Gastroesophageal sphincter (tissue), 4 donors: ENCODE measurements around the gene ADAM19. TPM values are rescaled to one million over a fixed set of nuclear protein-coding genes. Genes with fewer than 3 reads are reported as not detected.
A peak's percentile ranks its signal among the peaks of the same experiment; 100 is the strongest.

Experiments
- ATAC-seq: fragments of 150-250 bp; one replicate; pipeline ENCODE4 v1.9.1; 2016; ENCODE audit warnings: mild to moderate bottlenecking, moderate library complexity
- H3K27ac ChIP-seq, 4 donors: fragments of 200-600 bp; sonication (generic) in 3 of 4; 1 replicate in 3 of 4; 2 replicates in 1 of 4; pipeline ENCODE4 v1.5.1; 2016 to 2019
- H3K27me3 ChIP-seq: fragments of 200-600 bp; sonication (generic); one replicate; pipeline ENCODE4 v1.5.1; 2019
- H3K36me3 ChIP-seq, 2 donors: fragments of 200-600 bp; sonication (generic); one replicate each; pipeline ENCODE4 v1.5.1; 2019; ENCODE audit warnings: control low read depth in 1 of 2
- H3K4me1 ChIP-seq, 3 donors: fragments of 200-600 bp; sonication (generic); 1 replicate in 2 of 3; 2 replicates in 1 of 3; pipeline ENCODE4 v1.5.1; 2016 to 2019; ENCODE audit warnings: control low read depth in 2 of 3
- H3K4me3 ChIP-seq, 2 donors: fragments of 200-600 bp; sonication (generic); one replicate each; pipeline ENCODE4 v1.5.1; 2019; ENCODE audit warnings: mild to moderate bottlenecking in 1 of 2, moderate library complexity in 1 of 2
- H3K9me3 ChIP-seq, 3 donors: fragments of 200-600 bp; sonication (generic); one replicate each; pipeline ENCODE4 v1.5.1; 2017 to 2019; ENCODE audit warnings: control low read depth in 2 of 3
- CTCF ChIP-seq, 4 experiments: fragments of 200-600 bp in 2 of 4; fragments of 450-650 bp in 2 of 4; sonication (generic) in 1 of 4; IDR thresholded peaks; one replicate each; pipeline ENCODE4 v1.5.1; 2017 to 2019; ENCODE audit warnings: antibody characterized with exemption in 4 of 4, mild to moderate bottlenecking in 2 of 4, moderate library complexity in 2 of 4
- EP300 ChIP-seq: sonication (generic); formaldehyde crosslinking; IDR thresholded peaks from one replicate; pipeline ENCODE4 v1.6.1; 2017; ENCODE audit warnings: antibody characterized with exemption, mild to moderate bottlenecking
- POLR2A ChIP-seq, 2 donors: fragments of 450-650 bp; IDR thresholded peaks; one replicate each; pipeline ENCODE4 v1.6.1; 2017; ENCODE audit warnings: antibody characterized with exemption in 2 of 2, mild to moderate bottlenecking in 2 of 2, moderate library complexity in 1 of 2
- POLR2AphosphoS5 ChIP-seq: sonication (generic); formaldehyde crosslinking; IDR thresholded peaks from one replicate; pipeline ENCODE4 v1.6.1; 2017; ENCODE audit warnings: antibody characterized with exemption
- WGBS, 2 donors: methylation state at CpG; one replicate each; pipeline ENCODE4 v1.1.5; 2018; ENCODE audit warnings: low coverage in 1 of 2; 5-methylcytosine and 5-hydroxymethylcytosine counted together
- total RNA-seq, 4 donors: library from RNA; depleted of rRNA; stranded (reverse); fragments of >200 nt; gene quantifications; one replicate each; pipeline ENCODE4 v1.1.0, GENCODE V29; 2016

The ADAM19 gene
- total RNA-seq, 4 donors from 2014 or later = 19.3 to 38.5 (median 31.2) TPM

- no peak for ATAC-seq
- Histone ChIP-seq H3K27me3 (no peaks in the 10 kb centered on the region), H3K36me3 (no peaks in the 10 kb centered on the region), H3K4me3 (no peak overlapping the region), H3K27ac (no peak overlapping the region), H3K9me3 (no peaks in the 10 kb centered on the region), H3K4me1 (no peaks in the 10 kb centered on the region)
- WGBS, 2 donors = 80 to 100% methylated on average over 1 to 5 of the region's 5 CpGs
- TF ChIP-seq CTCF (IDR thresholded peaks at IDR 0.05) = no peak
- no peak for TF ChIP-seq POLR2AphosphoS5
- TF ChIP-seq EP300 = no peak
- no peak for TF ChIP-seq POLR2A (IDR thresholded peaks at IDR 0.05)
These were observed 6.3 kb upstream of the ADAM19 start for GRCh38 chr5:157581901-157582300.

- Histone ChIP-seq H3K4me3 (no peak overlapping the region), H3K27ac (no peak overlapping the region), H3K4me1 (peaks cover 0 to 28% (median 4%) of the 10 kb centered on the region in 3 donors), H3K27me3 (no peaks in the 10 kb centered on the region), H3K36me3 (no peaks in the 10 kb centered on the region), H3K9me3 (no peaks in the 10 kb centered on the region)
- WGBS, 2 donors = 73 to 77% methylated on average over 6 of the region's 6 CpGs
- TF ChIP-seq CTCF (IDR thresholded peaks at IDR 0.05) = no peak
- TF ChIP-seq POLR2A (IDR thresholded peaks at IDR 0.05) = no peak
- TF ChIP-seq EP300 = no peak
- TF ChIP-seq POLR2AphosphoS5 = no peak
- no peak for ATAC-seq
These were observed 2.7 kb upstream of the ADAM19 start for GRCh38 chr5:157578079-157578780.

- no peaks in the 10 kb centered on the region for H3K9me3 ChIP-seq
- peak overlapping the region in 3 of 4 donors; percentile 54 to 98 (median 96) for H3K27ac ChIP-seq
- peaks cover 0 to 44% (median 4%) of the 10 kb centered on the region in 3 donors for H3K4me1 ChIP-seq
- ATAC-seq = no peak
- WGBS, 2 donors = 69 to 89% methylated on average over 3 of the region's 4 CpGs
- no peaks in the 10 kb centered on the region for H3K36me3 ChIP-seq
- no peak overlapping the region for H3K4me3 ChIP-seq
- TF ChIP-seq POLR2A (IDR thresholded peaks at IDR 0.05) (no peak), EP300 (no peak), POLR2AphosphoS5 (no peak), CTCF (IDR thresholded peaks at IDR 0.05) (no peak)
- no peaks in the 10 kb centered on the region for H3K27me3 ChIP-seq
These were observed 1.1 kb upstream of the ADAM19 start for GRCh38 chr5:157576678-157577077.

GRCh38 chr5:157574456-157575380, 857 bp downstream of the ADAM19 start:
- Histone ChIP-seq H3K27ac (peak overlapping the region; percentile 88 to 98 (median 95)), H3K4me3 (peak overlapping the region; percentile 88 to 97), H3K4me1 (peaks cover 0 to 63% (median 7%) of the 10 kb centered on the region in 3 donors), H3K9me3 (no peaks in the 10 kb centered on the region), H3K36me3 (peaks cover 0 to 10% of the 10 kb centered on the region in 2 donors), H3K27me3 (no peaks in the 10 kb centered on the region)
- peak; percentile 29 for ATAC-seq
- 0% methylated on average over 26 of the region's 61 CpGs; no CpG with 5 or more reads in 1 of the 2 donors for WGBS, 2 donors
- TF ChIP-seq POLR2AphosphoS5 (peak; percentile 19), EP300 (no peak)

- ATAC-seq = no peak
- H3K36me3 ChIP-seq = peaks cover 0 to 33% of the 10 kb centered on the region in 2 donors
- TF ChIP-seq CTCF (IDR thresholded peaks at IDR 0.05) (no peak), POLR2A (IDR thresholded peaks at IDR 0.05) (no peak), EP300 (no peak), POLR2AphosphoS5 (no peak)
- WGBS, 2 donors = 18 to 22% methylated on average over 6 of the region's 6 CpGs
- peaks cover 0 to 81% (median 7%) of the 10 kb centered on the region in 3 donors for H3K4me1 ChIP-seq
- no peaks in the 10 kb centered on the region for H3K9me3 ChIP-seq
- H3K27me3 ChIP-seq = no peaks in the 10 kb centered on the region
- H3K27ac ChIP-seq = peak overlapping the region; percentile 16 to 98 (median 95)
- H3K4me3 ChIP-seq = no peak overlapping the region
These were observed 4.2 kb downstream of the ADAM19 start for GRCh38 chr5:157571357-157571827.
